HG03135 (cell line): ENCODE results near the gene TMEM161A.

Experiments
- ATAC-seq: cut with Tn5 transposase; IDR thresholded peaks from one replicate; pipeline ENCODE4 v1.9.1; 2021; ENCODE audit warnings: mild to moderate bottlenecking, moderate library complexity; ENCODE audit not compliant: unreplicated experiment

Gene TMEM161A

DNA sequence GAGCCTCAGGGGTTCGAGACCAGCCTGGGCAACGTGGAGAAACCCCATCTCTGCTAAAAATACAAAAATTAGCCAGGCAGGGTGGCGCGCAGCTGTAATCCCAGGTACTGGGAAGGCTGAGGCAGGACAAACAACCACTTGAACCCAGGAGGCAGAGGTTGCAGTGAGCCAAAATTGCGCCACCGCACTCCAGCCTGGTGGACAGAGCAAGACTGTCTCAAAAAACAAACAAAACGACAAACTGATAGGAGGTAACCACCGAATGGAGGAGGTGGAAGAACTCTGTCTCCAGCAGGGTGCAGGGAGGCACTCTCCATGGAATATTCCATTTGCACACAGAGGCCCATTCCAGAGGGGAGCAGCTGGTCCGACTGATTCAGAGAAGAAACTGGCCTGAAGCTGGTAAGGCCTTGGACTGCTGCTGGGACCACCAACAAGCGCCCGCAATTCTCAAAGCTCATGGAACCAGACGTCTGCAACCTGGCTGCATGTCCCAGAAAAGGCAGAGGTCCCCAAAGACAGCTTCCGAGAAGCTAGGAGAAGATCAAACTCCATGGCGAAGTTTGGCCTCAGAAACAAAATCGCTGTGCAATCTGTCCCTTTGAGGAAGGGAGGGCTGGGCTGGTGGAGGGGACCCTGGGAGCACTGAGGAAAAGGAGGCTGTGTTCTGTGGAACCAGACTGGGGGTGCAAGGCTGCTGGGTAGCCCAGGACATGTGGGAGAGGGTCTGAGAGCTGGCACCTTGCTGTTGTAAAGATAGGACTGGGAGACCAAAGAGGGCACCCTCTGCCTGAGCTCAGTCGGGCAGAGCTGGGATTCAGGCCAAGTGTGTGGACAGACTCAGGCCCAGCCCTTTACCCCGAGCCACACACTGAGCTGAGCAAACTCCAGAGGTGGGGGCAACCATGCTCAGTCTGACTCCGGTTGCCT lies 39.3 kb downstream of the TMEM161A start:
- no peak for ATAC-seq

DNA sequence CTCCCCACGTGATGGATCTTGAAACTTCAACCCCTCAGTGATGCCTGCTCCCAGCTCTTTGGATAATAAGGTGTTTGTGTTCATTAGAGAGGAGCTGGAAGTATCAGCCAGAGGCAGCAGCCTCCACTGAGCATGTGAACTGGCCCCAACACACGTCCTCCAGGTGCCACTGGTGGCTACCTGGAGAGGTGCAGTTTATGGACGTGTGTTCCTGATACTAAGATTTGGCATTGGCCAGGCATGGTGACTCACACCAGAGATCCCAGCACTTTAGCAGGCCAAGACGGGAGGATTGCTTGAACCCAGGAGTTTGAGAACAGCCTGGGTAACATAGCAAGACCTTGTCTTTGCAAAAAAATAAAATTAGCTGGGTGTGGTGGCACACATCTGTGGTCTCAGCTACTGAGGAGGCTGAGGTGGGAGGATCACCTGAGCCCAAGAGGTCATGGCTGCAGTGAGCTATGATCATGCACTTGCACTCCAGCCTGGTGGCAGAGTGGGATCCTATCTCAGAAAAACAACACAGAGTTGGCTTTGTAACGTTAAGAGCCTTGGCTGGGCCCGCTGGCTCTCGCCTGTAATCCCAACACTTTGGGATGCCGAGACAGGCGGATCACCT lies 40.1 kb downstream of the TMEM161A start:
- no peak for ATAC-seq

DNA sequence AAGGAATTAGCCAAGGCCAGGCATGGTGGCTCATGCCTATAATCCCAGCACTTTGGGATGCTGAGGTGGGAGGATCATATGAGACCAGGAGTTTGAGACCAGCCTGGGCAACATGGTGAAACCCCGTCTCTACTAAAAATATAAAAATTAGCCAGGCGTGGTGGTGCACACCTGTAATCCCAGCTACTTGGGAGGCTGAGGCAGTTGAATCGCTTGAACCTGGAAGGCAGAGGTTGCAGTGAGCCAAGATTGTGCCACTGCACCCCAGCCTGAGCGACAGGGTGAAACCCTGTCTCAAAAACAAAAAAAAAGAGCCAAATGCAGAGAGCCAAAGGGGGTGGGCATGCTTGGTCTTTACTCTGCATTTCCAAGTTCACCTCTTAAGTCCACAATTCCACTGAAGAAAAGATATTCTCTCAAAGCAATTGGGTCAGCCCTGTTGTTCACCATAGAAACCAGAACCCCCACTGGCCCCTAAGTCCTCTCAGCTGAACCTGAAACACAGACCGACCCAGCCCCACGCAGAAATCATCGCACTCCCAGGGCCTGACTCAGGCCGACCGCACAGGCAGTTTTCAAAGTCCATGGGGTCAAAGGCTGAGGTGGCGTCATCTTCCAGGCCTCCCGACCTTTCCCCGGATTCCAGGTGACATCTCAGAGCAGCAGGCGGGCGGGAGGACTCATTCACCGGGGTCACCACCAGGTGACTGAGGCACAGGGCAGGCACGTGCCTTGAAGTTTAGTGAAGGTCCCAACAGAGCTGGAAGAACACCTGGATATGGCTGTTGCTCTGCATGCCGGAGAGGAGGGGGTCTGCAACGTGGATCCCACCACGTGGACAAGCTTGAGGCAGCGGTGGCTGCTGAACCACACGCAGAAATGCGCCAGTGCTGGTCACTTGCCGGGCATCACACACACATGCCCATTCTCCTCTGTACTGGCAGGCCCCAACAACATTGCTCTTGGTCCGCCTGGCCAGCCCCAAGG lies 41.3 kb downstream of the TMEM161A start:
- ATAC-seq, result no peak

DNA sequence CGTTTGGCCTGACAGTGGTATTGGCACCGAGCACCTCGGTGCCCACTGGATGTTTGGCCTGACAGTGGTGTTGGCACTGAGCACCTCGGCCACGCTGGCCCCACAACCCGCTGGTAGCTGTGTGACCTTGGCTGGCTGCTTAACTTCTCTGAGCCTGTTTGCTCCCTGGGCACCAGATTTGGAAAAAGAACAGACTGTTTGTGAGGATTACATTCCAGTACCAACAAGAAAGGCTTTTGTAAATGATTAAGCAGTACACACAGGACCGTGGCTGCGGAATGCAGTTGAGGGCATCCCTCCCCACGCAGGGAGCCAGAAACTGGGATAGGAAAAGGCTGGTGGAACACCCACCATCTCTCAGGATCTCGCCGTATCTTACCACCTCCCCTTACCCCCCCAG lies 42.6 kb downstream of the TMEM161A start:
- ATAC-seq, result no peak

DNA sequence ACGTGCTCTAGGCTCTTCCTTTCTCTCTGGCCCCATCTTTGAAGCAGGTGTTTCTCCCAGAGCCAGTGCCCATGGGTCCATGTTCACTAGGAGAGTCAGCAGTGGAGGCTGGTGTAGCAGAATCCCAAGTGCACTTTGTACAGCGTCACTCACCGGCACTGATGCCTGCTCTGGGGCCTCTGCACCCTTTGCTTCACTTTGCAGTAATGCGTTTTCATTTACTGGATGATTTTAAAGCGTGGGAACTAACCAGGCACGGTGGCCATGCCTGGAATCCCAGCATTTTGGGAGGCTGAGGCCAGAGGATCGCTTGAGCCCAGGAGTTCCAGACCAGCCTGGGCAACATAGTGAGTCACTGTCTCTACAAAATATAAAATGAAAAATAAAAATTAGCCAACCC lies 43.8 kb downstream of the TMEM161A start:
- no peak for ATAC-seq

DNA sequence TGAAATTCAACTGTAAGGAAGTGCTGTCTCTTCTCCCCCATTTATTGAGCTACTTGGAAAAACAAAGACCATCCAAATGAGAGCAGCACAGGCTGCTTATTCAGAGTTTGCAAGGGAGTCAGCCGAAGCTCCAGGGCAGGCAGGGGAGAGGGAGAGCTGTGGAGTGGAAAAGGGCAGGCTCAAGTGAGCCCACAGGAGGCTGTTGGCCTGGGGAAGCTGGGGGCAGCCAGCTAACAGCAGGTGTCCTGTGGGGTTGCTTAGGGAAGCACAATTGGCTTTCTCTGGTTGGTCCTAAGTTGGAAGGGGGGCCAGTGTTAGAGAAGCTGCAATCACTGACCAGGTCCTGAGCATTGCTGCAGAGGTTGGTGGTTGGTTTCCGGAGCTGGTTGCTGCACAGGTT lies 50.6 kb downstream of the TMEM161A start:
- no peak for ATAC-seq

DNA sequence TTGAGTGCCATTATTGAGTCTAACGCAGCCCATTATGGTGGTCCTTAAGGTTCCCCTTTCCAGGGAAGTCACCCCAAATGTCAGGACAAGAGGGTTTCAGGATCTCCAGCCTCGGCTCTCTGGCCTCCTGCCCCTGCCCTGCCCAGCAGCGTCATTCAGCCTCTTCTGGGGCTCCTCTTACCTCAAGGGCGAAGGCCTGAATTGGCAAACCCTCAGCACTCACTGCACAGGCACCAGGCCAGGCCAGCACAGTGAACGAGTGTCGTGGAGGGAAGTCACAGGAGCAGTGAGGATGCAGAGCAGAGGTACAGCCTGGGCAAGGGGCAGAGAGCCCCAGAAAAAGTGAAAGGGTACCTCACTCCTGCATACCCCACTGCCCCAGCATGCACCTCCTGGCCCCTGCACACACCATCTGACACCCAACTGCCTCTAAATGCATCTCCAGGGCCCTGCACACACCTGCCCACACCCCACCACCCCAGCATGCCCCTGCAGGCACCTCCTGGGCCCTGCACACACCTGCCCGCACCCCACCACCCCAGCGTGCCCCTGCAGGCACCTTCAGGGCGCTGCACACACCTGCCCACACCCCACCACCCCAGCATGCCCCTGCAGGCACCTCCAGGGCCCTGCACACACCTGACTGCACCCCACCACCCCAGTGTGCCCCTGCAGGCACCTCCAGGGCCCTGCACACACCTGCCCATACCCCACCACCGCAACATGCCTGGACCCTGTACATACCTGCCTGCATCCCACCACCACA lies 54.7 kb downstream of the TMEM161A start:
- no peak for ATAC-seq

DNA sequence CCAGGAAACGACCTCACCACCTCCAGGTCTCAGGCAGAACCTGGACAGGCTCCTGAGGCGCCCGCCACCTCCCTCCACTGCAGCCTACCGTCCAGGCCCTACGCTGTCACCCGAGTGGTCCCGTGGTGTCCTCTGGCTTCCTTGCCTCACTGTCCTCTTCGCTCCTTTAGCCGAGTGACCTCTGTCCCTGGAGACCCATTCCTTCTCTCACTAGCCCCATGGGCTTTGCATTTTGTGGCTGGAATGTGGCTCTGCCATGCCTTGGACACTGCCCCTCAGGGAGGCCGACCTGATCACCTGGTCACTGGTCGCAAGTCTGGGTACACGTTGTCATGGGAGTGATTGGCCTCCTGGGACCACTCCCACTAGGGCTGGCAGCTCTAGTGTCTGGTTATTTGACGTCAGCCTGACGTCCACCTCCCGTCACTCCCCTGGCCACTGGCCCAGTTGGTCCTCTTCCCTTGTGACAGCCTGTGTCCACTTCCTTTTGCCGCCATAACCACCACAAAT lies 56.6 kb downstream of the TMEM161A start:
- no peak for ATAC-seq

DNA sequence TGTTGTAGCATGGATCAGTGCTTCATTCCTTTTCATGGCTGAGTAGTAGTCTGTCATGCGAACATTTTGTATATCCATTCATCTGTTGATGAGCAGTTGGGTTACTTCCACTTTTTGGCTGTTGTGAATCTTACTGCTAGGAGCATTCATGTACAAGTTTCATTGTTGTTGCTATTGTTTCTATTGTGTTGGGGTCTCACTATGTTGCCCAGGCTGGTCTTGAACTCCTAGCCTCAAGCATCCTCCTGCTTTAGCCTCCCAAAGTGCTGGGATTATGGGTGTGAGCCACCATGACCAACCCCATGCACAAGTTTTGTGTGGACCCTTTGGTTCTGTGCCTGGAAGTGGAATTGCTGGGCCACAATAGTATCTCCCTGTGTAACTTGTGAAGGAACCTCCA lies 58.7 kb downstream of the TMEM161A start:
- no peak for ATAC-seq

DNA sequence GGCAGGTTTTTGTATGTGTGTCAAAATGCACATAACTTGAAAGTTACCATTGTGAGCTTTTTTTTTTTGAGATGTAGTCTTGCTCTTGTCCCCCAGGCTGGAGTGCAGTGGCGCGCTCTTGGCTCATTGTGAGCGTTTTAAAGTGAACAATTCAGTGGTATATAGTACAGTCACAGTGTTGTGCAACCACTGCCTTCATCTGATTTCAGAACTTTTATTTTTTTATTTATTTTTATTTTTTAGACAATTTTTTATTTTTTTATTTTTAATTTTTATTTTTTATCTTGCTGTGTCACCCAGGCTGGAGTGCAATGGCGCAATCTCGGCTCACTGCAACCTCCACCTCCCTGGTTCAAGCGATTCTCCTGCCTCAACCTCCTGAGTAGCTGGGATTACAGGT lies 59.5 kb downstream of the TMEM161A start:
- ATAC-seq, result no peak

DNA sequence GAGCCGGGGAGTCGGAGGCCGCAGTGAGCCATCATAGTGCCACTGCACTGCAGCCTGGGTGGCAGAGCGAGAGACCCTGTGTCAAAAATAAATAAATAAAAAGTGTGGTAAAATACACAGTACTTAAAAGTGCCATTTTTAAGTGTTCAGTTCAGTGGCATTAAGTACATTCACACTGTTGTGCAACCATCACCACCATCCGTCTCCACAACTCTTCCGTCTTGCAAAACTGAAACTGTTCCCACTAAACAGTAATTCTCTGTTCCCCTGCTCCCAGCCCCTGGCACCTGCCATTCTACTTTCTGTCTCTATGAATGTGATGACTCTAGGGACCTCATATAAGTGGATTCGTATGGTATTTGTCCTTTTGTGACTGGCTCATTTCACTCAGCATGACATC lies 61.2 kb downstream of the TMEM161A start:
- no peak for ATAC-seq

DNA sequence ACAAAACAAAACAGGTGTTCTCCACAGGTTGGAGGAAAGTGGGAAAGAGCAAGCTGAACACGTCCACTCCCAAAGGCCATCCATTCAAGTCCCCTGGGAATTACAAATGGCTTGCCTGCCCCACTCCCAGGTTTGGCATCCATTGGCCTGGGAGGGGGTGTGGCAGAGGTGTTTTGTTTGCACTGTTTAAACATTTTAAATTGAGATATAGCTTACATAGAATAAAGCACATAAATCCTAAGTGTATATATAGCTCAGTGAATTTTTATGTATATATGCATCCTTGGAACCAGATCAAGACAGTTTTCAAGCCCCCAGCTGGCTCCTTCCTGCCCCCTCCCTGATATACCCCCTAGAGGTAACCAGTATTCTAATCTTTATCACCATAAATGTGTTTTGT lies 61.8 kb downstream of the TMEM161A start:
- no peak for ATAC-seq

DNA sequence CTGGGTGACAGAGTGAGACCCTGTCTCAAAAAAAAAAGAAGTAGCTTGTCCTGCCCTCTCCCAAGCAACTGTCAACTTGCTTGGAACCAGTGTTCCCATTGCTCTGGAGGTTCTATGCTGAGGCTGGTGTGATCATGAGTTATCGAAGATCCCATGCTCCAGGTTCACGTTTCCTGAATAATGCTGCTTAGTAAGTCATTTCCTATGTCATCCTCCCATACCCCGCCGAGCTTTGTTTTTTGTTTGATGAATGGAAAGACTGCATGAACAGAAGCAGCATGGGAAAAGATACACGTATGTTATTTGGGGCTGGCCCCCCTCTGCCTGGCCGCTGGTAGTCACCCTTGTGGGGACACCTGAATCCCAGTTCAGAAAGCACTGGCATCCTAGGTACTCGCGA lies 63.2 kb downstream of the TMEM161A start:
- no peak for ATAC-seq

DNA sequence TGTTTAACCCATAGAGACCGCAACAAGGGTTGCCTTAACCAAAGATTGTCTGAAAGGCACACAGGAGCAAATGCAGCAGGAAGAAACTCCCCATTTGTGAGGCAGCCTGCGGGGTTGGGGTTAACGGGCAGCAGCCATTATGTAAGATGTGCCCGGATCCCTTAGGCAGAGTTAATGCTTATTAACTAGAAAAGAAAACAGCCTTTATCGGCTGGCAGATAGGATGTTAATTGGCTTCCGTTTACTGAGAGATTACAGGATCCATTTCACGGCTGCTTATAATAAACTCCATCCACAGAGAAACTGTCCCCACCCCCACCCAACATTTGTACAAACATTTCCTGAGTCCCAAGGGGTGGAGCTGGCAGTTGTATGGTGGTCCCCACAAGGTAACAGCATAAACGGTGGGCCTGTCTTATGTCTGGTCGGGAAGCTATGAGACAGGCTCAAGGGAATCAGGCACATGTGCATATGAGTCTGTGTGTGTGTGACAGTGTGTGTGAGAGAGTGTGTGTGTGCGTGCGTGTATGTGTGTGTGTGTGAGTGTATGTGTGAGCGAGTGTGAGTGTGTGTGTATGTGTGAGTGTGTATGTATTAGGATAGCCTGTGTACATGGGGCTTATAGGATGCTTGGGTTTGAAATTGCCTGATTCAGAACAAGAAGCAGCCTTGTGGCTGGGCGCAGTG lies 63.9 kb downstream of the TMEM161A start:
- no peak for ATAC-seq

DNA sequence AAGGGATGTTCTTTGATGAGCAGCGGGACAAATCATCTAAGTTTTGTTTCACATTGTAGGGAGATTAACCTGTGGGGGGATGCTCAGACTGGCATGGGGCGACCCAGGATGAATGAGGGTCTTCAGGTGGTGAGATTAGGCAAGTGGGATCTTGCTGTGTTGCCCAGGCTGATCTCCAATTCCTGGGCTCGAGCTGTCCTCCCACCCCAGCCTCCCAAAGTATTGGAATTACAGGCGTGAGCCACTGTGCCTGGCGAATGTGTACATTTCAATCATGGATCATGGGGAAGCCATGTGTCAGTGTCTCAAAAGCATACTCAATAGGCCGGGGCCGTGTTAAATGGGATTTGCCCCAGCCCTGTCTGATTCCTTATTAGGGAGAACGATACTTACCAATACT lies 66.4 kb downstream of the TMEM161A start:
- no peak for ATAC-seq
